ENCODE results near the gene RIT2.

The RIT2 gene

DNA sequence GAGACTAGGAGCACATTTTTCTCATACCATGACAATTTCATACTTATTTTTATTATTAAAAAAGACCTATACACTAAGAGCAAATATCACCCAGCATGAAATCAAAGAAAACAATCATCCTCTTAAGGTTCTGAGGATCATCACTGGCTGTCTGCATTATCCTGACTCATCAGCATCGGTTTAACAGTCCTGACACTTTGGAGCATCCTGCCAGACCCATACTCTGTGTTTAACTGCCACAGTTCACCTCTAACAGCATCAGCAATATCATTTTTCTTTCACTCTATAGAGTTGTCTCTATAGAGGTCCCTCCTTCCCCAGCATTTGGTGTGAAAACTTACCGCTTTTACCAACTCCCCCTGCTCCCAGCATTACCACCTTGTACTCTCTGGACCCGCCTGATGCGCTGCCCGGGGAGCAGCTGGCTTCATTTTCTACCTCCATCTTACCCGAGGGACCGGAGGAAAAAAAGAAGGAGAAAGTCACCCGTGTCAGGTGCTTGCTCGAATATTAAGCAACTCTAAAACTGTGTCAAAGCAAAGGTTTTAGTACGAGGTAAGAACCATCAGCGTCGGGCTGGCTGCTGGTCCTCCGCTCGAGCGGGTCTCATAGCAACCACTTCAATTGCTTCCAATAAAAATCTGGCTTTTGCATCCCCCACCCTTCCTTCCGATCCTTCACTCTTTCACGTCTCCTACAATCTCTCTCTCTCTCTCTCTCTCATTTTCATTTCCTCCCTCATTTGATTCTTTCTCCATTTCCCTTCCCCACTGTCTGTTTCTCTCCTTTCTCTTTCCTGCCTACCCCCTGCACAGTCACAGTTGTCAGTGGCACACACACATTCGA, at the start of gene RIT2:
Gene RIT2, minus strand, starts transcription at position 610 of the 846 bp plus-strand sequence.
- no peak for DNase-seq

DNA sequence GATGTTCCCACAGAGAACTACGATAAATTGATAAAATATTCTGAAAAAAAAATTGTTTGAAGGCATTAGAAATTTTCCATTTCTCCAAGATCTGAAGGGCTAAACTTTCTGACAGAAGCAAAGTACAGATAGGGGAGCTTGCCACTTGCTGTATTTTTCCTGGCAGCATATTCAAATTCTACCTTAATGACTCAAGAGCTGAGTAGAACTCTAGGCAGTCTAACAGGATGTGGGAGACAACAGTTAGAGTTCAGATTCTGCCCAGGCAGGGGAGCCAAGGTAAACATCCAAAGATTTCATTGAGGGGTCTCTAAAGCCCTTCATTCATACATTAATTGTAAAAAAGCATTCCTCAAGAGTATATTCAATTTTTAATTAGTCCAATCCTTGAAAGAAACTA, 46.0 kb upstream of the RIT2 start:
- DNase-seq, result no peak

DNA sequence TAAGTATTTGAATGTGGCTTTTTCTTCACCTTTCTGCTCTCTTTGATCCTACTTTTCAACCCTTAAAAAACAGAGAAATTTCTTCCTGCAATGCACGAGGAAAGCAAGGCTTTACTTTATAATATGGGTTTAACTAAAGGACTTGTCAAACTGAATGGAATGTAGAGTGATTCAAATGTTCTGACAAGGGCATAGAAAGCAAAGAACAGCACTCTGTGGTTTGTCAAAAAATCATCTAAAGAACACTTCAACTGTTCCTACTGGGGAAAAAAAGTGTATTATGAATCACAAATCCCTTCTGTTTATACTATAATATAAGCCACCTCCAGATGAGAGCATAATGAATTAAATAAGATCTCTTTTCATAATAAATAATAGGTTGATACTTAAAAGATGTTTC, 45.0 kb upstream of the RIT2 start:
- DNase-seq, result no peak

DNA sequence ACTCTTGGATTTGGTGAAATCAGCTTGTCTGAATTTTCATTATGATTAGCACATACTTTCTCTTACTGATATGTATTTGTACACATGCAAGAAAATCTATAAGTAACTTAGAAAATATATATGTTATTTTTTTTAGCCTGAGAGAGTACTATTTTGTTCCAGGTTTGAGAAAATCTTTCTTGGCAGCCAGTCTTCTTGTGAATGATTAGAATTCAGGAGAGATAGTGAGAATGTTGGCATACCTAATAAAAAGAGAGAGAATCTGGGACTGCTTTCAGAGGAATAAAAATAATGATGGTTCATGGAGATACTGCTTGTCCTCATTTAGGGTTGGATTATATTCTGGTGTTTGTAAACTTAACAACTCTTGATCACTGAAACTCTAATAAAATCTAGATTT, 44.4 kb upstream of the RIT2 start:
- DNase-seq, result no peak

DNA sequence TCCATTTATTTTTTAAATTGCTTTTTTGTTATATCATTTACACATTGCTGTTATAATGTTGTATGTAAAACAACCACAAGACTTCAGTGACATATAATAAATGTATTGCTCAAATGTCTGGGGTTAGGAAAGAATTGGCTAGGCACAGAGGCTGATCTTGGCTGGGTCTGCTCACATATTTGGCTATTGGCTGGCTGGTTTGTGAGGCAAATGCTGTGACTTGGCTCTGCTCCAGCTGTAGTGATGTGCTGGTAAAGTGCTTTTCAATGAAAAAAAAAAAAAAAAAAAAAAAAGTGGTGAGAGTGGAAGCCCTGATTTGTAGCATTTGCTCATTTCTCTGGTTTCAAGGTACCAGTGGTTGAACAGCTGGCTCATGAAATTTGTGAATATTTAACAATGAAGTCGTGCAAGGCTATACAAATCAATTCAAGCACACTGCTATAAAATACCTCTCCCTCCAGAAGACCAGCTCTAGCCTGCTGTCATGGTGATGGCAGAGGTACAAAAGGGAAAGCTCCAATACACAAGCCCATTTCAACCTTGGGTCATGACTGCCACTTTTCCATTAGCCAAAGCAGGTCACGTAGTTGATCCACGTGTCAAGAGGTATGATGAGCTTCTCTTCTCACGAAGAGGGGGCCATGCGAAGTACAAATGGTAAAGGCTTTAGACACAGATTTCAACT, 43.7 kb upstream of the RIT2 start:
- DNase-seq, result no peak

DNA sequence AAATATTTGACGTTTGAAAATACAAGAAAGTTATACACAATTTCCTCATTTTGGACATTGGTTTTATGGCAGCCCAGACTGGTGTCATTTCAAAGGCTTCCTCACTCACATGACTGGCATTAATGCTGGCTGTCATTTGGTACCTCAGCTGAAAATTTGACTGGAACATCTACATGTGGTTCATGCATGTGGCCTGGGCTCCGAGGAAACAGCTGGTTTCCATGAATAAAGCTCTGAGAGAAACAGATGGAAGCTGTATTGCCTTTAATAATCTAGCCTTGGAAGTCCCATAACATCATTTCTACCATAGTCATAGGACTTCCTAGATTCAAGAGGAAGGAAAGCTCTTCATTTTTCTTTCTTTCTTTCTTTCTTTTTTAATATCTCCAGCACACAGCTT, 42.9 kb upstream of the RIT2 start:
- no peak for DNase-seq

DNA sequence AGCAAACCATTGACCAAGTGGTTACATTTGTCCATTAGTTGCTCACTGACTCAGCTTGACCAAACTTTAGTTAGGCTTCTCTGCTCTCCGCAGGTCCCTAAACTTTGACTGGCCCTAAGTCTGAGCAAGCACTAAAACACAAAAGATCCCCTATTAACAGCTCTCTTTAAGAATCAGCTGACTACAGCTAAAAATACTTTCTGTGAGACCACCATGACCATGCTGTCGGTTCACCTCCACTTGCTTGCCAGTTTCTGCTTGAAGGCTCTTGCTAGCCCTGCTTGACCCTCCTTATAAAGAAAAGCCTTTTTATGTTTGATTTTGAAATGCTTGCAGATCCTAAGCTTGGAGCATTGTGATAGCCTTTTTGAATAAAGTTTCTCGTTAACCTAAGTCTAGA, 40.4 kb upstream of the RIT2 start:
- no peak for DNase-seq

DNA sequence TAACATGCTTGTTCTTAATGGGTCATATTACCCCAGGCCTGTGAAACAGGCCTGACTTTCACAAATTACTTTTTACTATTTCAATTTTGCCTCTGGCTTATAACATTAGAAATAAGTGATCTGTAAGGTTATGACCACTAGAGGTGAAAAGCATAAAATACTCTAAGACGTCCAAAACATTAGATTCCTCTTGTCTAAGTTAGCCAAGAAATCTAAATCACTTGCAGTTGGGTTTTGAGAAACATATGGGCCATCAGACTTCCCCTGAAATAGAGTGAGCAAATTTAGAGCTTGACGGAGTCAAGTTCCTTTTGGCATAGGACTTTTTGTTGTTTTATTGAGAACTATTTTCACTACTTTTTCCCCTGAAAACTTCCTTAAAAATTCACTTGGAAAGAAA, 32.7 kb upstream of the RIT2 start:
- no peak for DNase-seq

DNA sequence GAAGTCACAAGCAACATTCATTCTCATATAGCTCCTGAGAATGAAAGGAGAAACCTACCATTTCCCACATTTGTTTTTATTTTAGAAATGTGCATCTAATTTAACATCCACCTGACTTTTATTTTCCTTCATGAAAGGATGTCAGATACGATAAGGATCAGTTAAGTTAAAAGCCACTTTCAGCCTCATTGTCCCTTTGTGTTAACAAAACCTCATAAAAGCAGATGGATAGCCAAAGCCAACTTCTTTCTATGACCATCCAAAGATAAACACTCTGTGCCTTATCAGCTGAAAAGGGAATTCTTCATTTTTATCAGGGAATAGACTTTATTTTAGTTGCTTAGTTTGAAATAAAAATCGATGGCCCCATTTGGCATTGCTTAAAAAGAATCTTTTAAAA, 25.7 kb upstream of the RIT2 start:
- DNase-seq, result no peak

DNA sequence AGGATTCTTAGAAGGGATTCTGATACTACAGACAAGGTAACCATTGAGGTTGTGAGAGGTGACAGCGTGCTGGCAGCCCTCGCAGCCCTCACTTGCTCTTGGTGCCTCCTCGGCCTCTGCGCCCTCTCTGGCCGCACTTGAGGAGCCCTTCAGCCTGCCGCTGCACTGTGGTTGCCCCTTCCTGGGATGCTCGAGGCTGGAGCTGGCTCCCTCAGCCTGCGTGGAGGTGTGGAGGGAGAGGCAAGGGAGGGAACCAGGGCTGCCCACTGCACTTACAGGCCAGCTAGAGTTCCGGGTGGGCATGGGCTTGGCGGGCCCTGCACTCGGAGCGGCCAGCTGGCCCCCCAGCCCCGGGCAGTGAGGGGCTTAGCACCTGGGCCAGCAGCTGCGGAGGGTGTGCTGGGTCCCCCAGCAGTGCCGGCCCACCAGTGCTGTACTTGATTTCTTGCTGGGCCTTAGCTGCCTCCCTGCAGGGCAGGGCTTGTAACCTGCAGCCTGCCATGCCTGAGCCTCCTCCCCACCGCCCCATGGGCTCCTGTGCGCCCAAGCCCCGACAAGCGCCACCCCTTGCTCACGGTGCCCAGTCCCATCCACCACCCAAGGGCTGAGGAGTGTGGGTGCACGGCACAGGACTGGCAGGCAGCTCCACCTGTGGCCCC, 23.9 kb upstream of the RIT2 start:
- no peak for DNase-seq

DNA sequence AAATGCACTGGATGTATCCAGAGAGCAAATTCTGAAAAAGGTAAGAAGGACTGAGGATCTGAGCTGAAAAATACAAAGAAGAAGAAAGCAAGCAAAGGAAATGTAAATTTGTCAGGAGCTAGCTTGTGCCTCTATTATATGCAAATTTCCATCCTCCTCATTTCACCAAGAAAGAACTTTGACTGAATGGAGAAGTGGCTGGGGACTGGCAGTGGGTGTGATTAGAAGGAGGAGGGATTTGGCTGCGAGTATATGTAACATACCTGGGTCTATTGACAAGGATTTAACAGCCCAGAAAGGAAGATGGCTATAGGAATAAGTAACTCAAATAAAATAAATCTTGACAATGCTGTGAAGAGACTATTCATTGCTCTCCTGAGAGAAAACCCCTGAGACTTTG, 19.4 kb upstream of the RIT2 start:
- no peak for DNase-seq

DNA sequence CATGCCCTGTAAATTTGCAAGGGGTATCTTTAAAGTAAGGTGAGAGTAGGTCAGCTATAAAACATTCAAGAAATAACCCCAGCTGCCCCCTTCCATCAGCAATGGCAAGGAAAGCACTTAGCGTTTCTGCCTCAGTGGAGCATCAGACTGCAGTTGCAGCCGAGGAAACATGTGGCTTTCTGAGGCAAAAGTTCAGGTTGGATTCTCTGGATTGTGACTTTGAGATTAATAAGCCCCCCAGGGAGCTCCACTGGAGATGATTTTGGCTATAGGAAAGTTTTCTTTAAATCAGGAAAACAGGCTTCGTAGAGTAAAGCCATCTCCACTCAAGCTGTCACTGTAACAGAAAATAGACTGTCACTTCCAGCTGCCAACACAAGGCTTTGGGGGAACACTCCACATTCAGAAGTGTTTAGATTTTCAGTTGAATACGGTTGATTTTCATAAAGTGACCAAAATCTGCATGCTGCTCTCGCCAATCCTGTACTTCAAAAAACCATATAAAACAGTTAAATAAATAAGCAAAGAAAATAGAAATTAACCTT, 15.3 kb upstream of the RIT2 start:
- no peak for DNase-seq

DNA sequence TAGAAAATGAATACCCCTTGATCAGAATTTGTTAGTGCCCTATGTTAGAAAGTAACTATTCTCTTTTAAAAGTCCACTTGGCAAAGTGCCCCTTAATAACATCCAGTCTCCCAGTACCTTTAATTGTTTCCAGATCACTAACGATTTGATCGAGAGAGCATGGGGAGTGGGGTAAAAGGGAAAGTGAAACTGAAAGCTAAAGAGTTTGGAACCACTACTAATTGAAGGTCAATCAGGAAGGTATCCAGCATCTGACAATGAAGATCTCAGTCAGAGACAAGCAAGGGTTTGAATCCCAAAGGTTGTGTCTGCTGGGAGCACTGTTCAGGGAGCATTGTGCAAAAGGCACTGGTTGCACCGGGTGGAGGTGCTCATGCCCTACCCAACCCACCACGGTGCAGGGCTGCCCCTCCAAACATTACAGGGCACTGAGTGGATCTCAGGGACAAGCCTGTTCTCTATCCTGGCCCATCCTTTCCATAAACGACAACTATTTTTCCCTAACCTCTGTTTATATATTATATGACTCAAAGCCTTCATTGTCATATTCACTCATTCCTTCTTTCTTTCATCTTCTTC, 14.6 kb upstream of the RIT2 start:
- DNase-seq, result no peak

DNA sequence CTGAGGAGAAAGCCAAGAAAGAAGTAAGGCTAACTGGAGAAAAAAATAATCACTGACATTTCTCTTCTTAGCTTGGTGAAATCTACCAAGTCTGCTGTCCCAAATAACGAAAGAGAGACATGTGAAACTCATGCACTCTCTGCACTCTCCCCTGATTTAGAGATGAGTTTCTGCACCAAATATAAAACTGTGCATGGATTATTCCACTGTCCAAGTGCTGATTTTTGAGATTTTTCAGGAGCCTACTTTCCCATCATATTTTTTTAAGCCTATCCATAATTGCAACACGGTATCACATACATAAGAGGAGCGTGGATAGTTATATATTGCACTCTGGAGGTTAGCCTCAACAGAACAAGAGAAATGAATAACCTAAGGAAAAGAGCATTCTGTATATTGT, 10.0 kb upstream of the RIT2 start:
- DNase-seq, result no peak

DNA sequence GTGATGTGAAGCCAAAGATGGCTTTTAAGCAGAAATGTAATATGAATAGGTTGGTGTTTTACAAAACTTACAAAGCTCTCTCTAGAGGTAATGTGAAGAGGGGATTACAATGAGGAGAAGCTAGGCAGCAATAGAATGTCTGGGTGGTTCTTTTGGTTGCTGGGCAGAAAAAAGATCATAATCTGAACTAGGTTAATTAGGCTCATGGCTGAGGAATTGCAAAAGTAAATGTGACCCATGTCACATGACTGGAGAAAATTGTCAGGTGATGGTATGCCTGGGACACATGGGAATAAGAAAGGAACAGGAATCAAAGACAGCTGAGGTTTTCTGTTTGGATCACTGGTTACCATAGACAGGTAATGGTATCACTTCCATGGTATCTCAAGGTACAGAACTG, 7.5 kb upstream of the RIT2 start:
- DNase-seq, result no peak

DNA sequence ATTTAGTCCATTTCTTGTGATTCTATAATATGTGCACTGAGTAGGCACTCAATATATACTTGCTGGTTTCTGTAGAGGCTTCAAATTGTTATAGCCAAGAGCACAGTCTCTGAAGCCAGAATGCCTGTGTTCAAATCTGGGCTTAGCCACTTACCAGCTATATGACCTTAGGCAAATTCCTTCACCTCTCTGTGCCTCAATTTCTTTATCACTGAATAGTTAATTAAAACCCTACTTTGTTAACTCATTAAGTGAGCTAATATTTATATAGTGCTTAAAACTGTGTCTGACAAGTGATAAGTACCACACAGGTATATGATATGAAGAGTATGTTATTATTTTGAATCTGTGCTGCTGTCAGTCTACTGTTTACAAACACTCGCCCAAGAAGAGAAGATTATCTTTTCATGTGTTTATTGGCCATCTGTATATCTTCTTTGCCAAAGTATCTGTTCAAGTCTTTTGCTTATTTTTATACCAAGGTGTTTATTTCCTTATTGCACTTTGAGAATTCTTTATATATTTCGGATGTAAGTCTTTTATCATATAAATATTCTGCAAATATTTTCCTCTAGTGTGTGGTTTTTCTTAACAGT, 1.3 kb upstream of the RIT2 start:
- no peak for DNase-seq

DNA sequence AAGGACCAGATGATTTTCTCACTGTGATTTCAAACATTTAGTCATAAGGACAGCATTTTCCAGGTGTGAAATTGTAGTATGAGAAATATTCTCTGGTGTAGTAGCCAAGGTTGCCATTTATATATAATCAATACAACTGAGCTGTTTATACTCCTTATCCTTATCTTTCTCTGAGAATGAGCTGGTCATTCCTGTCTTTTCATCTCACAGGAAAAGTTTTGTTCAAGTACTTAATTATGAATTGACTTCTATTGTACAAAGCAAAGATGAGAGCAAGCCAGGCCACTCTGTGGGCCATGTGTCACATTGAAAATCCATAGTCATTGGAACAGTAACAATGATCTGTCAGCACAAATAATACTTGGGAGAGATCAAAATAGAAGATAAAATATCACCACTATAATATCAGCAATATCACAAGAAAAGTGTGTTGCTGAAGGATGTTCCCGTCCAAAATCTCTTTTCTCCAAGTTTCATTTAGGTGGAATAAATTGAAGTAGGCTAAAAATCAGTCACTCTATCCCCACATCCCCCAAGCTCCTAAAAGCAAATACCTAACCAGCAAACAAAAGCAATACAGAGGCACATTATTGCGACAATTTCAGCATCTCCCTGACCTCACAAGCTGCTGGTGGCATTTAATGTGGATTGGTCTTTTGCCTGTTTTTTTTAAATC, 2.1 kb downstream of the RIT2 start:
- no peak for DNase-seq

DNA sequence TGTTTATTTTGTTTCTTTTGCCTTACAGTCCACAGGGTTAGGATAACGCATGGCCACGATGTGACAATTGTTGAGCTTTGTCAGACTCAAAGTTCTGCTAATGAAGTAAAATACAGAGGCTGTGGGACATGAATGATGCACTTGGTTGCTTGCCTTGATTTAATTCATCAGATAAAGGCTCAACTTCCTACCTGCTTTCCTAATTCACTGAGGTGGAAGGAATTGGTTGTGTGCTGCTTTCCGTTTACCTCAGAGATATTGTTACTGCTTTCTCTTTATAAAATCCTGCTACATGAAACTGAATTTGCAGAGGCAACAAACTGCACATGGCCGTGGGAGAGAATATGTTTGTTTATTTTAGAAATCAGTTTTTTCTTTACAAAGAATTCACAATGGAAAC, 6.6 kb downstream of the RIT2 start:
- no peak for DNase-seq

DNA sequence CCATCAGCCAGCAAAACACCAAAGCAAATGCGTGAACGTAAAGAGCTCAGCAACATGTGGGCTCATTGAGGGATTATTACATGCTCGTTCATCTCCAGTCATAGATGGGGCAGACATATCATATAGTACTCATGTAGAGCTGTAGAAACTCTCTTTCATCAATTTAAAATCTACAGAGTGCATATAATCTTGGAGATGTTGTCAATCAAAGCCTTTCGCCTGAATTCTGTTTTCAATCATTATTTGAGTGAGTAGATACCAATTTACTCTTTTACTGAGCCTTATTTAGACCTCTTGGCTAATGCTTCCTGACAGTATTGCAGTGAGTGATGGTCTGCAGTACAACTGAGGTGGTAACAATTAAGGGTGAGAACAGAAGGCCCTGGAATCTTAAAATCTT, 7.0 kb downstream of the RIT2 start:
- no peak for DNase-seq

DNA sequence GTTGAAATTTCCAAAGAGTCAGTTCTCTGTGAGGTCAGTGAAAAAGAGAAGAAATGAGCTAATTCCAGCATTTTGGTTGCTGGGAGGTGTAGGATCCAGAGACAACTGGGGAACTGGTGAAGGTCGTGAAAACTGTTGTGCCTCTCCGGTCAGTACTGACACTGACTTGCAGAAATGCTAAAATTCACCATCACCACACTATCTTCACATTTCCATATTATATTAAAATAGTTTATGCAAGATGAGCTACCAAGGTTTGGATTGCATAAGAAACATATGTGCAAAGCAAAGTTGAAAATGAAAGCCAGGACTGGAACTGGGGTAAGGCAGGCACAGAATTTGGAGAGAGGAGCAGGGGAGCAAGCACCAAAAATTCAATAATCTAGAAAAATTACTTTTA, 21.8 kb downstream of the RIT2 start:
- DNase-seq, result no peak

DNA sequence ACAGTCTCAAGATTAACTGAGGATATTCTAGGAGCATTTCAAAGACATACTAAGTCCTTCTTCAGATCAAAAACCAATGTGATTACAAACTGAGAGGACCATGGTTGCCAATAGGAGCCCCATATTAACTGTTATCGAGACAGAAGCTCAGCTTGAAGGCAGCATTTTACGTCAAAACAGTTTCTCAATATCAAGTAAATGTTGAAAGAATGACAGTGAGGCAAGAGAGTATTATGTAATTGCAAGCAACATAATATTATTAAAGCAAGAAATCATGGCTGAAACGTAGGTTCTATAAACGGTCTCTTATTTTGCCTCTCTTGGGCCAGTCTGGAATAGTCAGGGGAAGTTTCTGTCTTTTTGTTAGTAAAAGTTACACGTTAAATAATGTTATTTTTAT, 22.9 kb downstream of the RIT2 start:
- no peak for DNase-seq

DNA sequence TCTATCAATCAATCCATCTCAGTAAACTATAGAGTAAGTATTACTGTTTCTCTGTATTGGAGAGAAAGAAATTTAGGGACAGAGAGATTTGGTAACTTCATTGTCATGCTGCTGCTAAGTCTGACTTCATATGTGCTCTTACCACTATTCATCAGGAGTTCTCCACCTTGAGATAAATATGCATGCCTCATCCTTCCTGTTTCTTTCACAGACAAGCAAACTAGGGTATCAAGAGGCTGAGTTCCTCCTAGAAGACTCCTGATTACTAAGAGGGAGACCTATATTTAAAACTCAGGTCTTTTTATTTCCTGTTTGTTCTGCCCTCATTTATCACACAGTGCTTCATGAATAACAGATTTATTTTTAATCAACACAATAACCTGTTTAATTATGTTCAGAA, 34.1 kb downstream of the RIT2 start:
- DNase-seq, result no peak

DNA sequence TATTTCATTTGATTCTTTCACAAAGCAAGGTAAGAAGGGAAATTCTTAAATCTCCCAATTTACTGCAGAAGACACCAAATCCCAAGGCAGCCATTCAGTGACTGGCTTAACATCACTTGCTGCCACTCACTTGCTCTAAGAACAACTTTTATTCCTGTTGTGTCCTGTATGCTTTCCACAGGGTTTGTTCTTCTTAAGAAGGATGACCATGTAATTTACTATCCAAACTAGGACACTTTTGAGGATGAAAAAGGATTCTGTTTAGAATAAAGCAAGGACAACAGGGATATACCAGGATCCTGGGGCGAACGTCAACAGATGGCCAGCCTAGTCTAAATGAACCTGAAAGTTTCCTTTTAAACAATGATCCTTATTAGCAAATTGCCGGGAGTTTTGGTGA, 34.8 kb downstream of the RIT2 start:
- DNase-seq, result no peak

Measured in activated naive CD4-positive, alpha-beta T cell (primary cell).